H1 (cell line): ENCODE results near the gene NRP2. TPM values are rescaled to one million over a fixed set of nuclear protein-coding genes. Genes with fewer than 3 reads are reported as not detected.

ENCODE experiments used
- CTCF ChIA-PET: fragments of 300-600 bp; sonication (Branson Sonifier 250); formaldehyde crosslinking; loops from one replicate; lab custom pipeline; 2021; ENCODE audit not compliant: partially characterized antibody; lab: Charles Lee
- POLR2A ChIA-PET: fragments of 300-600 bp; sonication (Branson Sonifier 250); formaldehyde crosslinking; loops from one replicate; lab custom pipeline; 2021; ENCODE audit warnings: inconsistent platforms; ENCODE audit not compliant: partially characterized antibody; lab: Charles Lee
- DNase-seq, 2 experiments: peaks; one replicate each; pipeline versions ENCODE4 v3.0.0 to v3.0.0-alpha.2; 2010 to 2022; ENCODE audit warnings: low spot score in 2 of 2, low read depth in 1 of 2, mixed read lengths in 1 of 2
- FAIRE-seq: peaks from 2 replicates; lab custom pipeline; 2011; peaks lifted over from hg19 to GRCh38; lab: Jason Lieb, UNC
- H2AFZ ChIP-seq: 2 replicates; pipeline ENCODE4 v1.8.1; 2012; ENCODE audit warnings: low read length, inconsistent platforms
- H2AK5ac ChIP-seq: 2 replicates; pipeline ENCODE4 v1.6.1; 2013; ENCODE audit warnings: low read depth, low read length
- H2BK120ac ChIP-seq: replicated peaks from 2 replicates; pipeline ENCODE3; 2013; ENCODE audit warnings: low read depth, low read length, inconsistent platforms
- H2BK12ac ChIP-seq: 2 replicates; pipeline ENCODE4 v1.6.1; 2013; ENCODE audit warnings: low read depth, low read length
- H2BK15ac ChIP-seq: 2 replicates; pipeline ENCODE4 v1.6.1; 2013; ENCODE audit warnings: low read length
- H2BK20ac ChIP-seq: 2 replicates; pipeline ENCODE4 v1.6.1; 2013; ENCODE audit warnings: low read length
- H2BK5ac ChIP-seq: 2 replicates; pipeline ENCODE4 v1.6.1; 2013; ENCODE audit warnings: low read depth, low read length
- H3K14ac ChIP-seq: 2 replicates; pipeline ENCODE4 v1.6.1; 2013; ENCODE audit warnings: inconsistent platforms; ENCODE audit not compliant: insufficient read length
- H3K18ac ChIP-seq: 2 replicates; pipeline ENCODE4 v1.6.1; 2013; ENCODE audit warnings: low read length; ENCODE audit errors: extremely low read depth
- H3K23ac ChIP-seq: 2 replicates; pipeline ENCODE4 v1.6.1; 2013; ENCODE audit warnings: inconsistent platforms; ENCODE audit not compliant: insufficient read length
- H3K23me2 ChIP-seq: 2 replicates; pipeline ENCODE4 v1.6.1; 2013; ENCODE audit warnings: low read depth, low read length
- H3K27ac ChIP-seq: 2 replicates; pipeline ENCODE4 v1.6.1; 2011; ENCODE audit warnings: low read depth, low read length, inconsistent platforms
- H3K27me3 ChIP-seq, 4 experiments: replicated peaks in 1 of 4; 1 replicate in 1 of 4; 2 replicates in 3 of 4; pipeline versions ENCODE4 v1.6.1 to v1.8.1; 2011 to 2013; ENCODE audit warnings: low read length in 3 of 4, mild to moderate bottlenecking in 3 of 4, inconsistent platforms in 2 of 4, mixed read lengths in 2 of 4, moderate library complexity in 1 of 4; ENCODE audit not compliant: control insufficient read depth in 3 of 4, insufficient read depth in 3 of 4; ENCODE audit errors: extremely low read depth in 1 of 4
- H3K36me3 ChIP-seq, 4 experiments: 2 replicates each; pipeline versions ENCODE4 v1.6.1 to v1.8.1; 2011 to 2013; ENCODE audit warnings: mild to moderate bottlenecking in 4 of 4, low read length in 3 of 4, moderate library complexity in 2 of 4, control low read depth in 1 of 4, inconsistent platforms in 1 of 4; ENCODE audit not compliant: insufficient read depth in 4 of 4, control insufficient read depth in 2 of 4
- H3K4ac ChIP-seq: replicated peaks from 2 replicates; pipeline ENCODE3; 2013; ENCODE audit warnings: low read length, low read depth, mixed read lengths, inconsistent platforms; ENCODE audit not compliant: insufficient read length
- H3K4me1 ChIP-seq, 4 experiments: replicated peaks in 1 of 4; 1 replicate in 1 of 4; 2 replicates in 3 of 4; pipeline versions ENCODE4 v1.6.1 to v1.8.1; 2011 to 2013; ENCODE audit warnings: low read length in 3 of 4, inconsistent platforms in 2 of 4, mixed read lengths in 1 of 4; ENCODE audit not compliant: insufficient read depth in 4 of 4, control insufficient read depth in 3 of 4
- H3K4me2 ChIP-seq, 2 experiments: 2 replicates each; pipeline versions ENCODE4 v1.6.1 to v1.8.1; 2011 to 2013; ENCODE audit warnings: low read depth in 2 of 2, low read length in 2 of 2, control low read depth in 1 of 2, inconsistent platforms in 1 of 2, mild to moderate bottlenecking in 1 of 2; ENCODE audit not compliant: insufficient read depth in 1 of 2
- H3K4me3 ChIP-seq, 4 experiments: fragments of 200-600, 300-600 bp in 1 of 4; sonication (generic), shearing (Covaris generic), sonication (Bioruptor Twin) in 1 of 4; 2 replicates each; pipeline versions ENCODE4 v1.5.1 to v1.8.1; 2011 to 2016; ENCODE audit warnings: low read length in 4 of 4, low read depth in 3 of 4, control low read depth in 2 of 4, inconsistent platforms in 2 of 4, mild to moderate bottlenecking in 2 of 4, mixed read lengths in 1 of 4, moderate library complexity in 1 of 4; ENCODE audit not compliant: insufficient read depth in 2 of 4; ENCODE audit errors: extremely low read depth in 1 of 4
- H3K56ac ChIP-seq: replicated peaks from 2 replicates; pipeline ENCODE3; 2013; ENCODE audit warnings: low read depth, mild to moderate bottlenecking, mixed read lengths, low read length, inconsistent platforms; ENCODE audit not compliant: insufficient read length
- H3K79me1 ChIP-seq: 2 replicates; pipeline ENCODE4 v1.6.1; 2013; ENCODE audit warnings: low read depth, low read length, control low read depth
- H3K79me2 ChIP-seq, 2 experiments: 2 replicates each; pipeline versions ENCODE4 v1.6.1 to v1.8.1; 2012 to 2013; ENCODE audit warnings: low read length in 2 of 2, mild to moderate bottlenecking in 2 of 2, inconsistent platforms in 1 of 2; ENCODE audit not compliant: insufficient read depth in 2 of 2, control insufficient read depth in 1 of 2
- H3K9ac ChIP-seq, 4 experiments: replicated peaks in 1 of 4; 1 replicate in 1 of 4; 2 replicates in 3 of 4; pipeline versions ENCODE4 v1.6.1 to v1.8.1; 2011 to 2013; ENCODE audit warnings: low read depth in 3 of 4, low read length in 3 of 4, control low read depth in 2 of 4, mild to moderate bottlenecking in 2 of 4, moderate library complexity in 2 of 4, inconsistent platforms in 1 of 4; ENCODE audit errors: extremely low read depth in 1 of 4
- H3K9me3 ChIP-seq, 2 experiments: 2 replicates each; pipeline versions ENCODE4 v1.6.1 to v1.8.1; 2012 to 2013; ENCODE audit warnings: mild to moderate bottlenecking in 2 of 2, moderate library complexity in 2 of 2, control low read depth in 1 of 2, inconsistent platforms in 1 of 2, low read depth in 1 of 2, low read length in 1 of 2, mixed read lengths in 1 of 2; ENCODE audit not compliant: insufficient read depth in 2 of 2
- H4K20me1 ChIP-seq, 2 experiments: replicated peaks in 1 of 2; 2 replicates each; pipeline versions ENCODE3 to v1.8.1; 2011 to 2013; ENCODE audit warnings: inconsistent platforms in 2 of 2, low read length in 2 of 2, mild to moderate bottlenecking in 1 of 2; ENCODE audit not compliant: insufficient read depth in 2 of 2, control insufficient read depth in 1 of 2
- H4K5ac ChIP-seq: 2 replicates; pipeline ENCODE4 v1.6.1; 2013; ENCODE audit warnings: low read length, low read depth, mixed read lengths, inconsistent platforms; ENCODE audit not compliant: insufficient read length
- H4K8ac ChIP-seq: 2 replicates; pipeline ENCODE4 v1.8.0; 2013; ENCODE audit warnings: mild to moderate bottlenecking, moderate library complexity, low read length, inconsistent platforms; ENCODE audit not compliant: insufficient read depth; ENCODE audit errors: extremely low read depth
- H4K91ac ChIP-seq: replicated peaks from 2 replicates; pipeline ENCODE3; 2013; ENCODE audit warnings: low read length, mixed read lengths, inconsistent platforms; ENCODE audit not compliant: insufficient read length
- CEBPB ChIP-seq: IDR thresholded peaks from 2 replicates; pipeline ENCODE4 v1.6.1; 2012; ENCODE audit warnings: low read depth, low read length
- EP300 ChIP-seq, 2 experiments: IDR thresholded peaks; 1 replicate in 1 of 2; 2 replicates in 1 of 2; pipeline ENCODE4 v1.6.1; 2011 to 2012; ENCODE audit warnings: low read depth in 2 of 2, low read length in 2 of 2, mild to moderate bottlenecking in 2 of 2, borderline replicate concordance in 1 of 2, inconsistent platforms in 1 of 2, moderate library complexity in 1 of 2
- JUN ChIP-seq: IDR thresholded peaks from 2 replicates; pipeline ENCODE4 v1.6.1; 2011; ENCODE audit warnings: low read depth, mild to moderate bottlenecking, improper control_type of control experiment, low read length
- JUND ChIP-seq: IDR thresholded peaks from 2 replicates; pipeline ENCODE4 v1.6.1; 2011; ENCODE audit warnings: mild to moderate bottlenecking, improper control_type of control experiment, low read length
- KDM4A ChIP-seq: IDR thresholded peaks from one replicate; pipeline ENCODE4 v1.7.1; 2012; ENCODE audit warnings: low read depth, mild to moderate bottlenecking, moderate library complexity, low read length, inconsistent platforms; ENCODE audit not compliant: severe bottlenecking
- MAFK ChIP-seq: IDR thresholded peaks from 2 replicates; pipeline ENCODE4 v1.6.1; 2012; ENCODE audit warnings: low read depth, mild to moderate bottlenecking, improper control_type of control experiment, low read length
- SAP30 ChIP-seq: fragments of 300-600 bp; sonication (generic); IDR thresholded peaks from 2 replicates; pipeline ENCODE4 v1.7.1; 2012; ENCODE audit warnings: low read length, moderate library complexity, mild to moderate bottlenecking, inconsistent platforms; ENCODE audit not compliant: insufficient read depth, insufficient replicate concordance
- SRF ChIP-seq: IDR thresholded peaks from 2 replicates; pipeline ENCODE4 v1.6.1; 2011; ENCODE audit warnings: mild to moderate bottlenecking, low read depth, low read length, moderate library complexity
- TEAD4 ChIP-seq: IDR thresholded peaks from 2 replicates; pipeline ENCODE4 v1.6.1; 2012; ENCODE audit warnings: low read depth, low read length, inconsistent platforms, mixed read lengths
- YY1 ChIP-seq: IDR thresholded peaks from 2 replicates; pipeline ENCODE4 v1.6.1; 2011; ENCODE audit warnings: low read depth, mild to moderate bottlenecking, low read length
- WGBS, 2 experiments: shearing (Covaris generic) in 1 of 2; methylation state at CpG; one replicate each; pipeline versions ENCODE4 v1.1.6 to v1.1.7; 2013 to 2015; ENCODE audit warnings: low lambda C conversion rate in 2 of 2, mixed read lengths in 2 of 2, inconsistent platforms in 1 of 2, low coverage in 1 of 2, missing lambda C conversion rate in 1 of 2; ENCODE audit not compliant: insufficient replicate concordance in 2 of 2, insufficient coverage in 1 of 2, insufficient read length in 1 of 2; ENCODE audit errors: extremely low coverage in 1 of 2, missing lambda C conversion rate in 1 of 2; 5-methylcytosine and 5-hydroxymethylcytosine counted together
- polyA plus RNA-seq, 7 experiments: library from polyadenylated mRNA; depleted of rRNA in 3 of 7; stranded (reverse) in 5 of 7; unstranded in 2 of 7; fragments of >200 nt in 5 of 7; fragments of 200-250 nt in 2 of 7; gene quantifications; 1 replicate in 5 of 7; 2 replicates in 1 of 7; 4 replicates in 1 of 7; pipeline versions ENCODE4 v1.2.1 to v1.2.3, GENCODE V29; 2011 to 2013; ENCODE audit warnings: missing spikeins in 2 of 7, mixed read lengths in 2 of 7
- total RNA-seq: library from RNA; stranded (reverse); fragmentation: NEBNext Ultra II Directional; extraction: Animal tissue kit (Norgen Biotek cat#: 25700); gene quantifications from 2 replicates; pipeline ENCODE4 v1.2.1, GENCODE V29; 2021

Gene NRP2
- total and polyA plus RNA-seq, 2 of the 8 experiments (the other 6 are each of a cell fraction or from before 2014, with no cell fraction given): 32.0 to 37.8 TPM

DNA sequence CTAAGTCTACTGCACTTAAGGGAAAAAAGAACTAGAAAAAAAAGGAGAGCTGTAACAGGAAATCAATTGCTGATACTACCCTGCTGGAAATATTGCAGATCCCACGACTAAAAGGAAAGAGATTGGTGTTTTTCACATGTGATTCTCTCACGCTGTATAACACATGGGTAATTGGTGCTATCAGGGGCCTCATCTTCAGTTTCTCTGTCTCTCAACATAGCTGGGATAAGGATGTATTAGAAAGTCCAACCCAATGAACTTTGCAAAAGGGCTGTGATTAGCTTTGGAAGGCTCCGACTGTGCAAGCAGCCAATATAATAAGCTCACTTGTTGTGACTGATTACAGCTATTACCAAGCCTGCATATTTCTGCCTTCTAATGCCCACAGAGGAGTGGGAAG, 133.4 kb downstream of the NRP2 start:
- H2BK120ac ChIP-seq: no peak overlapping the region
- H4K8ac ChIP-seq: no peak overlapping the region
- FAIRE-seq: no peak
- H3K36me3 ChIP-seq: no peaks in the 10 kb centered on the region
- ChIA-PET CTCF (interaction anchor here (0.8 to 5.9 kb wide), 11 partner anchors 9 to 111 kb away, joined by 3 to 64 read pairs (median 4); no protein-coding TSS in a partner anchor), POLR2A (interaction anchor here (1.5 kb wide), 1 partner anchor 10 kb away, joined by 3 read pairs; no protein-coding TSS in a partner anchor)
- H4K5ac ChIP-seq: no peak overlapping the region
- no peak for DNase-seq
- H2BK20ac ChIP-seq: no peak overlapping the region
- peaks cover 0 to 3% of the 10 kb centered on the region in 2 experiments; a peak in 1 of 4 replicates for H3K9me3 ChIP-seq
- no peaks in the 10 kb centered on the region for H3K79me2 ChIP-seq
- no peak overlapping the region for H2BK12ac ChIP-seq
- no peak overlapping the region for H3K4ac ChIP-seq
- H2BK15ac ChIP-seq: no peak overlapping the region; the same call in 1 of the 2 replicates
- no peak overlapping the region for H4K91ac ChIP-seq
- no peak overlapping the region for H3K27ac ChIP-seq
- H3K79me1 ChIP-seq: no peaks in the 10 kb centered on the region
- no peaks in the 10 kb centered on the region for H3K27me3 ChIP-seq
- no peaks in the 10 kb centered on the region; the same call in 1 of the 2 replicates for H3K23me2 ChIP-seq
- WGBS, 2 experiments: 95% methylated on average over 3 of the region's 3 CpGs; no CpG with 5 or more reads in 1 of the 2 experiments
- no peaks in the 10 kb centered on the region for H4K20me1 ChIP-seq
- no peak overlapping the region for H3K56ac ChIP-seq
- no peak overlapping the region for H2AK5ac ChIP-seq
- no peak overlapping the region for H3K4me3 ChIP-seq
- no peak overlapping the region for H3K4me2 ChIP-seq
- H2BK5ac ChIP-seq: no peak overlapping the region
- H3K9ac ChIP-seq: no peak overlapping the region
- no peak overlapping the region for H3K14ac ChIP-seq
- TF ChIP-seq MAFK (no peak), CEBPB (no peak), YY1 (no peak), EP300 (IDR thresholded peaks at IDR 0.05; ENCODE audit: borderline replicate concordance in 1 of 2, low read depth in 2 of 2, low read length in 2 of 2) (no peak), TEAD4 (no peak), SRF (no peak), JUN (no peak), KDM4A (no peak), SAP30 (no peak), JUND (no peak)
- H3K23ac ChIP-seq: no peak overlapping the region
- H3K18ac ChIP-seq: no peak overlapping the region
- peaks cover 0 to 6% (median 1%) of the 10 kb centered on the region in 4 experiments; a peak in 3 of 7 replicates for H3K4me1 ChIP-seq
- no peak overlapping the region for H2AFZ ChIP-seq
